ENCODE results near the gene NTF3. TPM values are rescaled to one million over a fixed set of nuclear protein-coding genes. Genes with fewer than 3 reads are reported as not detected.

The NTF3 gene
- total and polyA plus RNA-seq, 9 of the 15 experiments (the other 6 are each of a cell fraction or from before 2014, with no cell fraction given), result not detected

GRCh38 chr12:5522432-5523335 lies 90.8 kb downstream of the NTF3 start:
- no peaks in the 10 kb centered on the region for H3K79me2 ChIP-seq (ENCODE audit: control insufficient read depth, insufficient read depth, low read length)
- in situ Hi-C loops (cut with MboI) (no loop called here), intact Hi-C loops (cut with micrococcal nuclease) (no loop called here)
- peaks cover 0 to 42% of the 10 kb centered on the region in 2 experiments; a peak in 2 of 5 replicates for H3K27me3 ChIP-seq (ENCODE audit: control insufficient read depth in 2 of 2, insufficient read depth in 2 of 2, low read length in 2 of 2)
- no peak overlapping the region for H2AFZ ChIP-seq (ENCODE audit: low read depth, low read length)
- no peak for DNase-seq (ENCODE audit: extremely low read depth in 1 of 4, low spot score in 3 of 4)
- H3K9me3 ChIP-seq (replicated peaks; ENCODE audit: control insufficient read depth, insufficient read depth, low read depth, low read length), result no peaks in the 10 kb centered on the region
- FAIRE-seq, result no peak
- H3K4me2 ChIP-seq (ENCODE audit: insufficient read depth, low read length), result no peak overlapping the region
- H3K9me1 ChIP-seq (ENCODE audit: control insufficient read depth, insufficient read depth, low read length), result no peaks in the 10 kb centered on the region
- BruUV-seq (replicated peaks), result no TSS peak
- ChIA-PET CTCF (ENCODE audit: low intra/inter-chr PET ratio) (no interaction called here), POLR2A (no interaction called here)
- WGBS (ENCODE audit: insufficient coverage, low coverage, missing lambda C conversion rate), result 4% methylated on average over 7 of the region's 11 CpGs
- no peak overlapping the region for H3K4me3 ChIP-seq
- ATAC-seq, result no peak
- no peaks in the 10 kb centered on the region; a peak in 1 of 5 replicates for H3K4me1 ChIP-seq (replicated peaks in 1 of 2; ENCODE audit: control insufficient read depth in 2 of 2, insufficient read depth in 2 of 2, low read length in 2 of 2)
- no peaks in the 10 kb centered on the region for H3K36me3 ChIP-seq (ENCODE audit: control insufficient read depth, insufficient read depth, low read length)
- H3K27ac ChIP-seq (ENCODE audit: extremely low read depth, low read depth, low read length), result no peak overlapping the region
- no peaks in the 10 kb centered on the region for H4K20me1 ChIP-seq (replicated peaks; ENCODE audit: control insufficient read depth, insufficient read depth, low read length)
- no peak overlapping the region for H3K9ac ChIP-seq (ENCODE audit: insufficient read depth in 1 of 2, low read depth in 2 of 2, low read length in 2 of 2)
- no peak for TF ChIP-seq ZBTB40 (IDR thresholded peaks at IDR 0.05)
- TF ChIP-seq ZBTB40 (CRISPR knock-in tag; IDR thresholded peaks at IDR 0.05), result no peak
- no peak for TF ChIP-seq RB1 (IDR thresholded peaks at IDR 0.05; ENCODE audit: low read depth)
- no peak for TF ChIP-seq ZFP91 (CRISPR knock-in tag; IDR thresholded peaks at IDR 0.05)
- TF ChIP-seq POLR2H (tag; IDR thresholded peaks at IDR 0.05; ENCODE audit: low read depth), result no peak
- TF ChIP-seq ZNF239 (CRISPR knock-in tag; IDR thresholded peaks at IDR 0.05), result no peak
- TF ChIP-seq STAT5A (IDR thresholded peaks at IDR 0.05; ENCODE audit: borderline replicate concordance, low read length), result no peak
- no peak for TF ChIP-seq WHSC1 (IDR thresholded peaks at IDR 0.05; ENCODE audit: low read length)

Data from K562 (cell line).